Vagina (tissue), 2 donors: ENCODE data around the gene ADRM1.

Source experiments
- POLR2A ChIP-seq, 2 donors: fragments of 450-650 bp; IDR thresholded peaks; one replicate each; pipeline ENCODE4 v1.6.1; 2017; ENCODE audit warnings: antibody characterized with exemption in 2 of 2, mild to moderate bottlenecking in 2 of 2, moderate library complexity in 2 of 2
- TF ChIP-seq, protein P1 (sequence below), 3 experiments: fragments of 450-650 bp in 2 of 3; fragments of 200-600 bp in 1 of 3; sonication (generic) in 1 of 3; IDR thresholded peaks; one replicate each; pipeline ENCODE4 v1.5.1; 2017 to 2019; ENCODE audit warnings: antibody characterized with exemption in 3 of 3, mild to moderate bottlenecking in 2 of 3, moderate library complexity in 2 of 3

- TF ChIP-seq, protein P1, sequence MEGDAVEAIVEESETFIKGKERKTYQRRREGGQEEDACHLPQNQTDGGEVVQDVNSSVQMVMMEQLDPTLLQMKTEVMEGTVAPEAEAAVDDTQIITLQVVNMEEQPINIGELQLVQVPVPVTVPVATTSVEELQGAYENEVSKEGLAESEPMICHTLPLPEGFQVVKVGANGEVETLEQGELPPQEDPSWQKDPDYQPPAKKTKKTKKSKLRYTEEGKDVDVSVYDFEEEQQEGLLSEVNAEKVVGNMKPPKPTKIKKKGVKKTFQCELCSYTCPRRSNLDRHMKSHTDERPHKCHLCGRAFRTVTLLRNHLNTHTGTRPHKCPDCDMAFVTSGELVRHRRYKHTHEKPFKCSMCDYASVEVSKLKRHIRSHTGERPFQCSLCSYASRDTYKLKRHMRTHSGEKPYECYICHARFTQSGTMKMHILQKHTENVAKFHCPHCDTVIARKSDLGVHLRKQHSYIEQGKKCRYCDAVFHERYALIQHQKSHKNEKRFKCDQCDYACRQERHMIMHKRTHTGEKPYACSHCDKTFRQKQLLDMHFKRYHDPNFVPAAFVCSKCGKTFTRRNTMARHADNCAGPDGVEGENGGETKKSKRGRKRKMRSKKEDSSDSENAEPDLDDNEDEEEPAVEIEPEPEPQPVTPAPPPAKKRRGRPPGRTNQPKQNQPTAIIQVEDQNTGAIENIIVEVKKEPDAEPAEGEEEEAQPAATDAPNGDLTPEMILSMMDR (IDR thresholded peaks at IDR 0.05): no peak
- TF ChIP-seq POLR2A (IDR thresholded peaks at IDR 0.05): no peak
These were observed 30.4 kb downstream of the ADRM1 start for GRCh38 chr20:62332989-62333819.
